H9 (cell line): ENCODE results near the gene TRPM3. TPM values are rescaled to one million over a fixed set of nuclear protein-coding genes. Genes with fewer than 3 reads are reported as not detected.

Source experiments
- DNase-seq: peaks from one replicate; pipeline ENCODE4 v3.0.0-alpha.2; 2017
- H2AFZ ChIP-seq: one replicate; pipeline ENCODE4 v1.6.1; 2013; ENCODE audit warnings: mild to moderate bottlenecking, low read length, control low read depth, moderate library complexity
- H2AK5ac ChIP-seq: 2 replicates; pipeline ENCODE4 v1.6.1; 2013; ENCODE audit warnings: low read length, control low read depth, mixed read lengths; ENCODE audit not compliant: insufficient read length
- H2BK120ac ChIP-seq: one replicate; pipeline ENCODE4 v1.6.1; 2013; ENCODE audit warnings: low read depth, mild to moderate bottlenecking, low read length, control low read depth, inconsistent platforms; ENCODE audit not compliant: poor library complexity, severe bottlenecking
- H2BK12ac ChIP-seq: 2 replicates; pipeline ENCODE4 v1.6.1; 2013; ENCODE audit warnings: low read length, control low read depth, mixed read lengths, low read depth; ENCODE audit not compliant: insufficient read length
- H2BK15ac ChIP-seq: 2 replicates; pipeline ENCODE4 v1.6.1; 2013; ENCODE audit warnings: low read depth, low read length, control low read depth
- H2BK20ac ChIP-seq: one replicate; pipeline ENCODE4 v1.6.1; 2013; ENCODE audit warnings: low read depth, mild to moderate bottlenecking, low read length, control low read depth, inconsistent platforms; ENCODE audit not compliant: poor library complexity, severe bottlenecking
- H2BK5ac ChIP-seq: 2 replicates; pipeline ENCODE4 v1.6.1; 2013; ENCODE audit warnings: low read length, control low read depth, mixed read lengths; ENCODE audit not compliant: insufficient read length
- H3K14ac ChIP-seq: 2 replicates; pipeline ENCODE4 v1.6.1; 2013; ENCODE audit warnings: low read length, control low read depth; ENCODE audit not compliant: insufficient read depth
- H3K18ac ChIP-seq: 2 replicates; pipeline ENCODE4 v1.6.1; 2013; ENCODE audit warnings: low read depth, mild to moderate bottlenecking, mixed read lengths, low read length, control low read depth; ENCODE audit not compliant: insufficient read length
- H3K23ac ChIP-seq: 2 replicates; pipeline ENCODE4 v1.6.1; 2013; ENCODE audit warnings: low read length, control low read depth, mixed read lengths, low read depth; ENCODE audit not compliant: insufficient read length
- H3K23me2 ChIP-seq: 2 replicates; pipeline ENCODE4 v1.6.1; 2013; ENCODE audit warnings: low read depth, mild to moderate bottlenecking, mixed read lengths, low read length, control low read depth; ENCODE audit not compliant: insufficient read length, poor library complexity, severe bottlenecking
- H3K27ac ChIP-seq: 2 replicates; pipeline ENCODE4 v1.5.1; 2013; ENCODE audit warnings: low read length, control low read depth, mixed read lengths, low read depth; ENCODE audit not compliant: insufficient read length
- H3K27me3 ChIP-seq: 2 replicates; pipeline ENCODE4 v1.6.1; 2013; ENCODE audit warnings: low read length, control low read depth, inconsistent platforms; ENCODE audit not compliant: insufficient read depth
- H3K4ac ChIP-seq: 2 replicates; pipeline ENCODE4 v1.6.1; 2013; ENCODE audit warnings: low read depth, mild to moderate bottlenecking, control low read depth, inconsistent platforms, low read length, moderate library complexity
- H3K4me1 ChIP-seq: 2 replicates; pipeline ENCODE4 v1.6.1; 2013; ENCODE audit warnings: low read length, control low read depth, inconsistent platforms; ENCODE audit not compliant: insufficient read depth
- H3K4me2 ChIP-seq: 2 replicates; pipeline ENCODE4 v1.6.1; 2013; ENCODE audit warnings: low read length, control low read depth, mixed read lengths; ENCODE audit not compliant: insufficient read length, insufficient read depth
- H3K56ac ChIP-seq: 2 replicates; pipeline ENCODE4 v1.6.1; 2013; ENCODE audit warnings: low read depth, mild to moderate bottlenecking, mixed read lengths, low read length, control low read depth; ENCODE audit not compliant: insufficient read length
- H3K79me1 ChIP-seq: 2 replicates; pipeline ENCODE4 v1.6.1; 2013; ENCODE audit warnings: low read depth, mild to moderate bottlenecking, moderate library complexity, low read length, control low read depth, inconsistent platforms; ENCODE audit not compliant: insufficient read depth, poor library complexity, severe bottlenecking
- H3K79me2 ChIP-seq: 2 replicates; pipeline ENCODE4 v1.6.1; 2013; ENCODE audit warnings: low read length, control low read depth, inconsistent platforms; ENCODE audit not compliant: insufficient read depth
- H3K9ac ChIP-seq: 2 replicates; pipeline ENCODE4 v1.6.1; 2013; ENCODE audit warnings: low read length, control low read depth, mixed read lengths; ENCODE audit not compliant: insufficient read length; ENCODE audit errors: extremely low read depth
- H3K9me3 ChIP-seq: one replicate; pipeline ENCODE4 v1.6.1; 2013; ENCODE audit warnings: low read depth, low read length, inconsistent platforms; ENCODE audit not compliant: control insufficient read depth
- H3T11ph ChIP-seq: one replicate; pipeline ENCODE4 v1.6.1; 2013; ENCODE audit warnings: mild to moderate bottlenecking, low read length, control low read depth, inconsistent platforms
- H4K20me1 ChIP-seq: one replicate; pipeline ENCODE4 v1.6.1; 2013; ENCODE audit not compliant: control insufficient read depth, insufficient read length, insufficient read depth
- H4K5ac ChIP-seq: 2 replicates; pipeline ENCODE4 v1.6.1; 2013; ENCODE audit warnings: low read depth, mild to moderate bottlenecking, mixed read lengths, low read length, control low read depth; ENCODE audit not compliant: insufficient read length
- H4K8ac ChIP-seq: replicated peaks from 2 replicates; pipeline ENCODE4 v1.6.1; 2013; ENCODE audit warnings: low read length, control low read depth, mixed read lengths, low read depth; ENCODE audit not compliant: insufficient read length
- H4K91ac ChIP-seq: 2 replicates; pipeline ENCODE4 v1.6.1; 2013; ENCODE audit warnings: low read depth, mild to moderate bottlenecking, moderate library complexity, mixed read lengths, low read length, control low read depth; ENCODE audit not compliant: insufficient read length
- H3K27ac Mint-ChIP-seq, 3 experiments: 2 replicates in 2 of 3; 3 replicates in 1 of 3; pipeline ENCODE4 v1.8.0; 2020 to 2021; ENCODE audit warnings: mixed read lengths in 3 of 3, mild to moderate bottlenecking in 1 of 3, moderate library complexity in 1 of 3
- H3K27me3 Mint-ChIP-seq: 2 replicates; pipeline ENCODE4 v1.8.0; 2021; ENCODE audit warnings: low read depth, mild to moderate bottlenecking, moderate library complexity, mixed read lengths
- H3K36me3 Mint-ChIP-seq, 3 experiments: 2 replicates in 2 of 3; 3 replicates in 1 of 3; pipeline ENCODE4 v1.8.0; 2020 to 2021; ENCODE audit warnings: low read depth in 3 of 3, mixed read lengths in 3 of 3; ENCODE audit not compliant: insufficient read depth in 1 of 3
- H3K4me1 Mint-ChIP-seq, 2 experiments: 2 replicates each; pipeline ENCODE4 v1.8.0; 2020; ENCODE audit warnings: mixed read lengths in 2 of 2
- H3K4me3 Mint-ChIP-seq, 2 experiments: 2 replicates in 1 of 2; 3 replicates in 1 of 2; pipeline ENCODE4 v1.8.0; 2020 to 2021; ENCODE audit warnings: mild to moderate bottlenecking in 2 of 2, mixed read lengths in 2 of 2, moderate library complexity in 1 of 2
- H3K9me3 Mint-ChIP-seq, 2 experiments: 2 replicates in 1 of 2; 3 replicates in 1 of 2; pipeline ENCODE4 v1.8.0; 2020; ENCODE audit warnings: mild to moderate bottlenecking in 2 of 2, mixed read lengths in 2 of 2, moderate library complexity in 1 of 2
- WGBS: extraction: QIAGEN DNeasy Blood & Tissue Kit; methylation state at CpG from one replicate; pipeline ENCODE4 v1.1.7; 2013; ENCODE audit warnings: missing lambda C conversion rate, low lambda C conversion rate, mixed read lengths; ENCODE audit not compliant: insufficient read length; ENCODE audit errors: extremely low coverage; 5-methylcytosine and 5-hydroxymethylcytosine counted together
- total RNA-seq: library from RNA; stranded (reverse); gene quantifications from 2 replicates; pipeline ENCODE4 v1.2.1, GENCODE V29; 2021
- TF ChIP-seq, protein P1 (sequence below): fragments of 200-600 bp; sonication (generic); conservative IDR thresholded peaks from 3 replicates; pipeline ENCODE4 v1.8.0; 2021; ENCODE audit warnings: antibody characterized with exemption, mild to moderate bottlenecking

TRPM3 gene
- total RNA-seq, 1 experiment from 2014 or later: 10.3 TPM

DNA sequence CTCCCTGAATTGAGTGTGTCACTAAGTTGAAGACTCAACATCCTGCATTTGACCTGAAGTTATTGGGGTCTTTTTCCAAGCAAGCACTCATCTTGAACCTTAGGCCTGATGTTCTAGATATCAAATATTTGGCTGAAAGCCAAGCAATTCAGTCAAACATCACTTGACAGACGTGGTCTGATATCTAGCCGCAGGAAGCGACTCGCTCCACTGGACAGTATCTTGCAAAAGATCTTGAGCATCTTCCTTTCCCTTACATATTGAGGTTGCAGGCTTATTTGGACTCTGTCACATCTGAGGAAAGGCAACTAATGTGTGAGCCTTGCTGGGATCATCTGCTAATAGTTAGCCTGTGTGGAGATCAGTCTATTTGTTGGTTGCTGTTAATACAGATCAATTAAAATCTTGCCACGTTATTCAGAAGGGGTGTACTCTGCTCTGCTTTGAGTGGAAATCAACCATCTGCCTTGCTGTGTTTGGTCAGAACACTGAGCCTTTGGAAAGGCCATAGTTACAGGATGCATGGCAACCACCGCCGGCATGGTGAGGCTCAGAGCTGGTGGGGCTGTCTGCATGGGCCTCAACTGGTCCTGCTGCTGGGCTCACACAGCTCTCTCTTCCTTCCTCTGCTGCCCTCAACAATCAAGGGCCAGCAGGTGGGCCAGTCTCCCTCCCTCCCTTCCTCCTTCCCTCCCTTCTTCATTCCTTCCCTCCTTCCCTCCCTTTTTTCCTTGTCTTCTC is 540.0 kb downstream of the TRPM3 start:
- WGBS: no CpG with 5 or more reads among the region's 7 CpGs
- TF ChIP-seq, protein P1, sequence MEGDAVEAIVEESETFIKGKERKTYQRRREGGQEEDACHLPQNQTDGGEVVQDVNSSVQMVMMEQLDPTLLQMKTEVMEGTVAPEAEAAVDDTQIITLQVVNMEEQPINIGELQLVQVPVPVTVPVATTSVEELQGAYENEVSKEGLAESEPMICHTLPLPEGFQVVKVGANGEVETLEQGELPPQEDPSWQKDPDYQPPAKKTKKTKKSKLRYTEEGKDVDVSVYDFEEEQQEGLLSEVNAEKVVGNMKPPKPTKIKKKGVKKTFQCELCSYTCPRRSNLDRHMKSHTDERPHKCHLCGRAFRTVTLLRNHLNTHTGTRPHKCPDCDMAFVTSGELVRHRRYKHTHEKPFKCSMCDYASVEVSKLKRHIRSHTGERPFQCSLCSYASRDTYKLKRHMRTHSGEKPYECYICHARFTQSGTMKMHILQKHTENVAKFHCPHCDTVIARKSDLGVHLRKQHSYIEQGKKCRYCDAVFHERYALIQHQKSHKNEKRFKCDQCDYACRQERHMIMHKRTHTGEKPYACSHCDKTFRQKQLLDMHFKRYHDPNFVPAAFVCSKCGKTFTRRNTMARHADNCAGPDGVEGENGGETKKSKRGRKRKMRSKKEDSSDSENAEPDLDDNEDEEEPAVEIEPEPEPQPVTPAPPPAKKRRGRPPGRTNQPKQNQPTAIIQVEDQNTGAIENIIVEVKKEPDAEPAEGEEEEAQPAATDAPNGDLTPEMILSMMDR: no peak
- Mint-ChIP-seq H3K4me3 (no peak overlapping the region), H3K36me3 (no peaks in the 10 kb centered on the region), H3K27me3 (peaks cover 2% of the 10 kb centered on the region; the same call in 1 of the 2 replicates), H3K9me3 (no peaks in the 10 kb centered on the region; a peak in 1 of 5 replicates), H3K4me1 (peaks cover 3 to 7% of the 10 kb centered on the region in 2 experiments), H3K27ac (no peak overlapping the region)
- H4K91ac ChIP-seq: no peak overlapping the region
- H2BK12ac ChIP-seq: no peak overlapping the region
- no peak overlapping the region for H3K4ac ChIP-seq
- no peaks in the 10 kb centered on the region for H3K79me2 ChIP-seq
- no peak overlapping the region for H3K27ac ChIP-seq
- no peaks in the 10 kb centered on the region for H3K9me3 ChIP-seq
- no peaks in the 10 kb centered on the region for H4K20me1 ChIP-seq
- no peak overlapping the region for H2AFZ ChIP-seq
- H3T11ph ChIP-seq: no peak overlapping the region
- H3K14ac ChIP-seq: no peak overlapping the region
- no peak overlapping the region for H3K23ac ChIP-seq
- H3K18ac ChIP-seq: no peak overlapping the region
- no peak overlapping the region for H2BK5ac ChIP-seq
- no peak overlapping the region for H2BK15ac ChIP-seq
- H3K56ac ChIP-seq: no peak overlapping the region
- H4K5ac ChIP-seq: no peak overlapping the region
- no peak overlapping the region for H2BK120ac ChIP-seq
- no peaks in the 10 kb centered on the region for H3K79me1 ChIP-seq
- H2BK20ac ChIP-seq: no peak overlapping the region
- no peak for DNase-seq
- H3K23me2 ChIP-seq: no peaks in the 10 kb centered on the region
- no peaks in the 10 kb centered on the region; the same call in 1 of the 2 replicates for H3K27me3 ChIP-seq
- no peak overlapping the region for H2AK5ac ChIP-seq
- no peak overlapping the region for H4K8ac ChIP-seq
- H3K4me1 ChIP-seq: peaks cover 6% of the 10 kb centered on the region
- no peak overlapping the region for H3K4me2 ChIP-seq
- H3K9ac ChIP-seq: no peak overlapping the region
